ENCODE results near the gene SEC14L1. TPM values are rescaled to one million over a fixed set of nuclear protein-coding genes. Genes with fewer than 3 reads are reported as not detected.
A peak's percentile ranks its signal among the peaks of the same experiment; 100 is the strongest.

SEC14L1 gene
- polyA plus RNA-seq, 2 of the 4 experiments (the other 2 are of a cell fraction) = 27.5 to 40.4 TPM

GRCh38 chr17:77141846-77142449, 1.2 kb downstream of the SEC14L1 start:
- Histone ChIP-seq H3K4me3 (peak overlapping the region; percentile 90), H3K4me2 (peak overlapping the region; percentile 93), H3K9me3 (peaks cover 21% of the 10 kb centered on the region), H3K4me1 (peaks cover 23% of the 10 kb centered on the region), H3K27ac (peak overlapping the region; percentile 90 to 96; a peak in 5 of 6 replicates)
- DNase-seq (ENCODE audit: low read depth in 1 of 2, low spot score in 1 of 2) (no peak), FAIRE-seq (no peak), ATAC-seq (no peak)
- ChIA-PET CTCF (interaction anchor here (1.0 to 1.7 kb wide), 4 partner anchors 27 to 55 kb away, joined by 3 to 5 read pairs (median 4); no protein-coding TSS in a partner anchor), POLR2A (interaction anchor here (0.6 kb wide), 1 partner anchor 53 kb away, joined by 3 read pairs; no protein-coding TSS in a partner anchor)
- TF ChIP-seq BCL3 (IDR thresholded peaks at IDR 0.05) (no peak), TFCP2L1 (CRISPR knock-in tag; IDR thresholded peaks at IDR 0.05) (no peak), E2F6 (IDR thresholded peaks at IDR 0.05; ENCODE audit: borderline replicate concordance, low read depth) (no peak), ZFP36 (IDR thresholded peaks at IDR 0.05; ENCODE audit: borderline replicate concordance, partially characterized antibody) (no peak), FOXS1 (CRISPR knock-in tag; IDR thresholded peaks at IDR 0.05) (no peak), TP53 (CRISPR knock-in tag; IDR thresholded peaks at IDR 0.05) (no peak), CBX8 (IDR thresholded peaks at IDR 0.05) (no peak), USF2 (IDR thresholded peaks at IDR 0.05) (no peak), MYC (IDR thresholded peaks at IDR 0.05; ENCODE audit: borderline replicate concordance, low read length) (no peak), NR3C1 (IDR thresholded peaks at IDR 0.05) (no peak), HOXB13 (CRISPR knock-in tag; IDR thresholded peaks at IDR 0.05; ENCODE audit: low read depth) (no peak), MAFK (IDR thresholded peaks at IDR 0.05; ENCODE audit: partially characterized antibody) (no peak), HDAC2 (IDR thresholded peaks at IDR 0.05) (no peak), MAX (IDR thresholded peaks at IDR 0.05) (no peak)
- 86% methylated on average over 9 of the region's 9 CpGs for WGBS (ENCODE audit: missing lambda C conversion rate)

- ChIA-PET POLR2A (interaction anchor here (0.6 kb wide), 2 partner anchors 54 to 181 kb away, joined by 5 to 18 read pairs; no protein-coding TSS in a partner anchor), CTCF (interaction anchor here (0.6 to 1.7 kb wide), 5 partner anchors 12 to 105 kb away, joined by 3 to 5 read pairs (median 4); no protein-coding TSS in a partner anchor)
- H3K4me3 ChIP-seq = no peak overlapping the region
- FAIRE-seq (no peak), DNase-seq (ENCODE audit: low read depth in 1 of 2, low spot score in 1 of 2) (no peak), ATAC-seq (no peak)
- peaks cover 23% of the 10 kb centered on the region for H3K4me1 ChIP-seq
- TF ChIP-seq HOXB5 (CRISPR knock-in tag; IDR thresholded peaks at IDR 0.05) = no peak
- no peak for TF ChIP-seq CHD4 (IDR thresholded peaks at IDR 0.05; ENCODE audit: borderline replicate concordance)
- no peak for TF ChIP-seq TFCP2L1 (CRISPR knock-in tag; IDR thresholded peaks at IDR 0.05)
- no peak for TF ChIP-seq EP300 (IDR thresholded peaks at IDR 0.05)
- TF ChIP-seq FOSB (CRISPR knock-in tag; IDR thresholded peaks at IDR 0.05) = no peak
- TF ChIP-seq CTCF (IDR thresholded peaks at IDR 0.05) = no peak
- no peak for TF ChIP-seq POLR2A (IDR thresholded peaks at IDR 0.05; ENCODE audit: low read length)
- no peak for TF ChIP-seq ZSCAN20 (CRISPR knock-in tag; IDR thresholded peaks at IDR 0.05)
- no peak for TF ChIP-seq CBX8 (IDR thresholded peaks at IDR 0.05)
- no peak for TF ChIP-seq RCOR1 (IDR thresholded peaks at IDR 0.05; ENCODE audit: low read depth, low read length)
- TF ChIP-seq ELK1 (IDR thresholded peaks at IDR 0.05; ENCODE audit: low read depth, low read length) = no peak
- no peak for TF ChIP-seq RAD21 (conservative IDR thresholded peaks at IDR 0.05 in 1 of 2, IDR thresholded peaks at IDR 0.05 in 1 of 2)
- no peak for TF ChIP-seq ATOH8 (CRISPR knock-in tag; IDR thresholded peaks at IDR 0.05; ENCODE audit: low read depth)
- TF ChIP-seq JUNB (IDR thresholded peaks at IDR 0.05) = no peak
- TF ChIP-seq SREBF2 (IDR thresholded peaks at IDR 0.05) = no peak
- no peak for TF ChIP-seq HEYL (CRISPR knock-in tag; IDR thresholded peaks at IDR 0.05)
- TF ChIP-seq KDM5A (IDR thresholded peaks at IDR 0.05) = no peak
- TF ChIP-seq JUN (IDR thresholded peaks at IDR 0.05) = no peak
- no peak for TF ChIP-seq EHF (CRISPR knock-in tag; IDR thresholded peaks at IDR 0.05)
- no peak for TF ChIP-seq MAX (IDR thresholded peaks at IDR 0.05)
- WGBS (ENCODE audit: missing lambda C conversion rate) = 91% methylated on average over 8 of the region's 8 CpGs
- 0 out of 3 replicates have a peak overlapping the region, but pooled peaks have one; percentile 93 for H3K4me2 ChIP-seq
- no peak overlapping the region for H3K27ac ChIP-seq
- H3K9me3 ChIP-seq = peaks cover 15% of the 10 kb centered on the region; the same call in 2 of the 3 replicates
These were observed 1.9 kb downstream of the SEC14L1 start for GRCh38 chr17:77142689-77143088.

All from A549 (cell line).